ENCODE results near the gene MRPL37.

MRPL37 gene

DNA sequence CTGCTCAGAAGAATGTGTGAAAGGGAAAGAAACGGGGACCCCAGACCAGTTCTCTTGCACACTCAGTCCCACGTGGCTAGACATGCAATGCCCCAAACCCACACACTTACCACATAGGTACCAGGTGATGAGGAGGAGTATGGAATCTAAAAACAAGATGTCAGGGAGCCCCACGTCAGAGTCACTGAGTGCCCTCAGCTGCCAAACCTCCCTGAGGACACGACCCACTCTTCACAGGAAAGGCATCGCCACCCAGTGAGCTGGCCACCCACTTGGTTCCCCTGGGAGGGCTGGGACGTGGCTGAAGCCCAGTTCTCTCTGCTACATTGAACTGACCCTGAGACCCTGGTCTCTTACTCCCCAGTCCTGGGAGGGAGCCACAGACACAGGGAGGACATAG is 41.4 kb downstream of the MRPL37 start:
- DNase-seq: no peak

DNA sequence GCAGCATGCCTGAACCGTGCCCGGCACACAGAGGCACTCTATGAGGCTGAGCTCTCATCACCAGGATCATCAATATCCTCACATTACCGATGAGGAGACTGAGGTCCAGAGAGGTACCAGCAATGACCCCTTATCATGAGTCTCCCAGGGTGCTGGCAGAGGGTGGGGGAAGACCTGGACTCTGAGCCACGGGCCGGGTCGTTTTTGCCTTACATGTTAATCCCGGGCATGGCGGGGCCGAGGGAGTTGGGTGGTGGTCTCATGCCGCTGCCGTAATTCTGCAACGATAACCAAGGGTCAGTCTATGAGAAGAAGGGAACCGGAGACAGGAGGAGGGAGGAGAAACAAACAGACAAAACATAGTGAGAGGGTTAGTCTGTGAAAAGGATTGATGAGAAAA is 43.1 kb downstream of the MRPL37 start:
- DNase-seq: no peak

DNA sequence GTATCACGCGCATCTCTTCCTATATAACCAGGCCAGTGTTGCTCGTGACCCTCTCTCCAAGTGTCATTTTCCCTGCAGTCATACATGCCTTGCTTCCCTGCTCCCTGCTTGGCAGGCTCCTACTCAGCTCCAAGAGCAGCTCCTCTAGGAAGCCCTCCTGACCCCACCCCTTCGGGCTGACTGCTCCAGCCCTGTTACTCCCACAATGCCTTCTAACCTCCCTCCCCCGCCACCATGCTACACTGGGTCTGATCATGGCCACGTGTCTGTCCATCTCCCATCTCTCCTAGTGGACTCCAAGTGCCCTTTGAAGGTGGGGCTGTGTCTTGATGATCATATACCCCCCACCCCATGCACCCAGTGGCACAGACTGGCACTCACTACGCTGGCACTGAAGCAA is 44.7 kb downstream of the MRPL37 start:
- DNase-seq: no peak

DNA sequence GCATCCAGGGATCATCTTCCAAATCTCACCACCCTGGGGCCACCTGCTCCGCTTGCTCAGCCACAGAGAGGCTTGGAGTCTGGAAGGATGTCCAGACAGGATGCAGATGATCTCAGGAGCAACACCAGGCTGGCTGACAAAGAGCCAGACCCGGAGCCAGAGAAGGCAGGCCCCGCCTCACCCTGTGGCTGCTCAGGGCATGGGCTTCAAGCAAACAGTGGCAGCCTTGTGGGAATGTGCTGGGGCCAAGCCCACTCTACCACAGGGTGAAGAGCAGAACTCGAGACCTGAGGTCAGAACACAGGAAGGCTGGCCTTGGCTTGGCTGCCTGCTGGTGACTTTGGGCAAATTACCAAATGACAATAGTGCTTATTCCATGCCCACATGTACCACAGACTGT is 45.5 kb downstream of the MRPL37 start:
- no peak for DNase-seq

DNA sequence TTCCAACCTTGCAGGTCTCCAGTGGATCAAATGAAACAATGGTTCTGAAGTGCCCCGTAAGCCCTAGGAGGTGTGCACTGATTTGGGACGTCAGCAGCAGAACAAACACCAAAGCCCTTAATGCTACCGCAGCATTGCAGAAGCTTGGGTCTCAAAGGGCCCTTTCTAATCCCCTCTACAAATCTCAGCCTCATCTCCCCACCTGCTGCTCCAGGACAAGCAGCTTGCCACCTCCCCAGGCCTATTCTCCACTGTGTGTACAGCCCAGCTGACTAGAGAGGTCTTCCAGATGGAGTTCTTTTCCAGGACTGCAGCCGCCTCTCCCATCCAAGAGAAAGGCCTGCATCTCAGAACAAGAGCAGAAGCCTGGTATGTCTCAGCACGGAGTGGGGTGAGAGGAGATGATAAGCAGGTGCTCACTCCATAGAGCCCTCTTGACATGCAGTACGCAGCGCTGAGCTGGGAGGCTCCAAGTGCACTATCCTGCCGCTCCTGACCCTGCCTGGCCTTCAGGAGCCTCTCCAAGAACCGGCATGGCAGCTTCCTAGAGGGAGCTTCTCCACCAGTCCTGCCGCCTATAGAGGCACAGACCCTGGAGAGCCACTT is 46.3 kb downstream of the MRPL37 start:
- DNase-seq: no peak

DNA sequence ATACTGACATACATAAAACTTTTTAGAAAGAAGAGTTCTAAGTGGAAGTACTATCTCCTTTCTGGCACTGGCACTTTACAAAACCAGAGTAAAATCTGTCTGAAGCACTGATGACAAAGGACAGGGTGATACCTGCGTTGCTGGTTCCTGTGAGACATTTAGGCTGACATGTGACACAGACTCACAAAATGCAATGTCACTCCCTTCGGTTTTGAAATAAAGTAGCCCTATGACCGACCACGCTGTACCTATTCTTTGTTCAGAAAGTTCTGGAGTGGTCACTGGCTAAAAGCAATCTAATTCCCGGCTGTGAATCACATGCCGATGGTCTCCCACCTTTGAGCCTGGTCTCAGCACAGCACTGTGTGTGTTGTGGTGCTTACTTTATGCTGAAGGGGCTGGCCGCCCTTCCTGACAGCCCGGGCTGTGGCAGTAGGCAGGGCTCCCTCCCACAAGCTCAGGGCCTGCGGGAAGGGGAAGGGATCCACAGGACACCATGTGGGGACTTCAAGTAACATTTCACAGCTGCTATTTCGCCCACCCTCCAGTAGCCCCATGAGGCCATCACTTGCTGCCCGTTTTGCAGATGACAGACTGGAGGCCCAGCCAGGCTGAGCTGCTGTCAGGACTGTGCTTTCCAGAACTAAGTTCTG is 48.0 kb downstream of the MRPL37 start:
- DNase-seq: no peak

DNA sequence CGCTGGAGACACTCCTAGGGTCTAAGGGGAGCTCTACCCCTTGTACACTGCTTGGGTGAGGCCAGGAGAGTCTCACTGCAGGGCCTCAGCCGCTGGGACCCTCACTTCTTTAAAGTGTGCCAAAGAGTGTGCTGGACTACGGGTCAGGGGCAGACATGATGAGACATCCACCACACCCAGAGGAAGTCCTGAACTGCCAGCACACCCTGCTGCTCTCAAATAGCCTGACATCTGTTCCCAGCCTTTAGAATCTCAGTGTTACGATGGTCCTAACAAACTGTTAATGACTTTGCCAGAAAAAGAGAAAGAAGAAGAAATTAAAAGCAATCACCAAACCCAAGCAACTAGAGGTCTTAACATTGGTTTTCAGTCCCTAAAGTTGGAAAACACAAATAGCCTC is 49.0 kb downstream of the MRPL37 start:
- no peak for DNase-seq

DNA sequence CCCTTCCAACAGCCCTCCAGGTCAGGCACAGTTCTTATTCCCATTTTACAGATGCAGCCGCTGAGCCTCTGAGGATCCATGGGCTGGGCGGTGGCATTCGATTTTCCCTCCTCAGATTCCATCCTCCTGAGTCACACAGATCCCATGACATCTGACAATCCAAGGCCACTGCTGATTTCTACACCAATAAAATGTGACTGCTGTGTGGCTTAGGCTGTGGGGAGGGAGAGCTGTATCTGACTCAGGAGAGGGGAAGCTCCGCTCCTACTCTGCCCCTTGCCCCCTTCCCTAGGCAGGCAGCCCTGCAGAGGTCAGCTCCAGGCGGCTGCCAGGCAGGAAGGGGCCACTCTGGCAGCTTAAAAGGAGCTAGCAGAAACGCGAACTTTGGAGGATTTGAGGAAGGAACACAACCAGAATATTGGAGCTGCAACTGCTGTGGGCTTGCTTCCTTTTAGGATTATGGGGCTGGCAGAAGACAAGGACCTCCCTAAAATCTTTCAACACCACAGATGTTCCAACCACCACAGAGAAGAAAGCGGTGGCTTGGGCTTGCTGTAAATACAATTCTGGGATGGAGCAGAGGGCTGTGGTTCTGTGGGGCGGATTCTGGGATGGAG is 50.0 kb downstream of the MRPL37 start:
- DNase-seq: no peak

DNA sequence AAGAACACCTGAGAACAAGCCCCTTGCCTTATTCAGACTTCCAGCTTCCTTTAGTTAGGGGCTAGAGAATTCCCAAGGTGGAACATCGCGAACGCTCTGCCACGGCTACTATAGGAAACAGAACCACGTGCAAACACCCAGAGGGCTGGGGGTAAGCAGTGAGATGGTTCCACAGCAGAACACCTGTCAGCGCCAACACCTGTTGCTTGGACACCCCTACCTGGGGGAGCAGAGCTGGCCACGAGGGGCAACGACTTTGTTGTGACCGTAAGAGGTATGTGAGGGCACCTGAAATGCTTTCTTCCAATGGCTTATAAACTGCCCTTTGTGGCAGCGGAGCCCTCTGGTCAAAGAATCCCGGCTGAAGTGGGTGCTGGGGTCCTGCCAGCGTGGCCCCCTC is 50.7 kb downstream of the MRPL37 start:
- DNase-seq: no peak

DNA sequence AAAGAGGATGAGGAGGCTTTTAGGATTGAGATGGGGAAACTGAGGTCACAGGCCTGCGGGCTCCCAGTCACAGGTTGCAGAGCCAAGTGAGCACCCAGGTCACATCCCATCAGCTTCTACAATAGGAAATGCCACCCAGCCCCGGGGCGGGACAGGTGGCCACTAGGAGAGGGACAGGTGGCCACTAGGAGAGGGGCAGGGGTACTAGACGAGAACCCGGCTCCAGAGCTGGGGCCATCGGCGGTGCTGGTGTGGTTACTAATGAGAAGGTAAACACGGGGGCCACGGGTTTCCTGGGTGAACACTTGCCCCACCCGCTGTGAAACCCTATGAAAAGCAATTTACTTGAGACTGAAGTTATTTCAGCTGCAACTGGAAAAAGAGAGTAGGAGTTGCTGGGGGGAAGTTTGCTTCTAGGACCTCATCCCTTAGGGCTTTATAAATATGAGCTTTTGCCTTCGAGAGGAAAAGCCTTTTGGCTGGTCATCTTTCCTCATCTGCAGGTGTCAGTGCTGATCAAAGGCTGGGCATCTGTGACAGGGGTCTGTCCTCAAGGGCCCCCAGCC is 52.5 kb downstream of the MRPL37 start:
- no peak for DNase-seq

DNA sequence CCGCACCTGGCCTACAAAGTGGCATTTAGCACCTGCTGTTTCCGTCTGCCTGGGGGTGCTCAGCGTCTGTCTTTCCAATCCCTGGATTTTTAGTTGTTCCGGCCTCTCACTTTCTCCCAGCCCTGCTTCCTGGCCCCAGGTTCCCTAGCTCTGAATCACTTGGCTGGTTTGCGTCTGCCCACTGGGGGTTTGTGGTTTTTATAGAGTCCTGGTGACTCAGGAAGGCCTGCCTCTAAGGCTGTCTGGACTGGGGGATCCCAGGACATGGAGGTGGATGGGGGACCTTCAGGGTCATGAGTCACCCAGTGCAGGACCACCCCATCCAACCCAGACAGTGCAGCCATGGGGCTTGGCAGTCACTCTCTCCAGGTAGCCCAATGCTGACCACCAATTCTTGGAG is 53.5 kb downstream of the MRPL37 start:
- DNase-seq: no peak

DNA sequence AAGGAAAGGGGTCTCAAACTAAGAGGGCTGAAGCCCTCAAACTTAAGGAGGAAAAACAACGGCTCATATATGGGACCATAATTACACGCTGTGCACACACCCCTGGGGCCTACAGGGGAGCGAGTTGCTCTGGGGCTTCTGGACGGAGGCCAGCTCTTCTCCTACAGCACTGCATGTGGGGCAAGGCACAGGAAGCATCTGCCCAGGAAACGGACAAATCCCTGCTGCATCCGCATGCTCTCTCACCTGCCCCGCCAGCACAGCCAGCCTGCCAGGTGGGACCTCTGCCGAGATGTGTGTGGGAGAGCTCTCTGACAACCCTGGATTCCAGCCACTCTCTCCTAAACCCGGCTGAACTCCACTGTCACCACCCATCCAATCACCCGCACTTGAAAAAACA is 54.1 kb downstream of the MRPL37 start:
- DNase-seq: no peak

DNA sequence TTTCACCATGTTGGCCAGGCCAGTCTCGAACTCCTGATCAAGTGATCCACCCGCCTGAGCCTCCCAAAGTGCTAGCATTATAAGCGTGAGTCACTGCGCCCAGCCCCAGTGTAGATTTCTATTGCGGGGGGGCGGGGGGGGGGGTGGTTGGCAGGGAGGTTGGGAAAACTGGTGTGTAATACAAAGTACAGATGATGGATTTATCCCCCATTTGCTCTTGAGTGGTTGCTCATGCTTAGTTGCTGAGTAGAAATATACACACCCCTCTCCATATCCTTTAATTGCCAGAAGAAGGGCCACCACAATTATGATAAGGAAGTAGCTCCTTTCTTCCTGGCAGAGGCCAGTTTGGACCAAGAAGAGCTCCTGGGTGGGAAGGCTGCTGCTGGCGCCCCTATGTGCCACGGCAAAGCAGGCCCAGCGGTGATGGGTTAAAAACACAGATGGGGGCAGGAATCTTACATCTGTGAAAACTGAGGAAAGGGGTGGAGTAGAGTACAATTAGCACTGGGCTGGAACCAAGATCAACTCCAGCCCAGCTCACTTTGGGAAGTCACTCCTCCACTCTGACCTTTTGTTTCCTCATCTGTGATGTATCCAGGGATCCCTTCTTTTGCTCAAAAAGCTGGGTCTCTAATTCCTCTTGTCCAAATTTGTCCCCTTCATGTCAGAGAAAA is 55.2 kb downstream of the MRPL37 start:
- DNase-seq: no peak

DNA sequence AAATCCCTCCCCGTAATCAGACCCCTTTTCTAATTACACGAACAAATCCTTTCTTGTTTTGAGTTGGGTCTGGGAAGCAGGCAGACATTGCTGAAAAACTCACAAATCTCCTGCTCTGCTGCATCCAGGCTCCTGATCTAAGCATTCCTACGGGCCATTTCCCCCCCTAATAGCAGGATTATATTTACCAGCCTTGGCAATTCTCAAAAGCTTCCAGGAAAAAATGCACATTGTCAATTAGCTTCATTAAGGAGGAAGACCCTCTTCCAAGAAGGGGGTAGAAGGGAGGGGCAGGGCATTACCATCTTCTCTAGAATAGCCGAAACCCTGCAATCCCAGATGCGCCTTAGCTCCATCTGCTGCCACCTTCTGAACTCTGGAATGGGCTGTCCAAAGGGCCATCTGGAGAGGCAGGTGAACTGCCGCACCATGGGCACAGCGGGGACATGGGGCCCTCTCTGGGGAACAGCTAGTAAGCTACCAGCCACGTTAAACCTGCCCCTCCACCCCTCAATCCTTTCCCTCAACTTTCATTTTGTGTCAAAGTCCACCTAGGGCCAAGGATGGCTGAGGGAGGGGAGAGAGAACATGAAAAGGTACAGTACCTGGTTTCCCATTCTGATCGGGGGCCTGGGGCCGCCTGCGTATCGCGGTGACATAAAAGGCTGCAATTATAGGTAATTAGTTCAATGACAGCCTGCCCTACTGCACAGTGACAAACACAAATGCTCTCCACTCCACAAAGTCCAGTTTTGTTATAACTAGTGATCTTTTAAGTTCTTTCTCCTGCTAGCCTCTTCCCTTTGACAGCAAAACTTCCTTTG is 56.8 kb downstream of the MRPL37 start:
- DNase-seq: no peak

DNA sequence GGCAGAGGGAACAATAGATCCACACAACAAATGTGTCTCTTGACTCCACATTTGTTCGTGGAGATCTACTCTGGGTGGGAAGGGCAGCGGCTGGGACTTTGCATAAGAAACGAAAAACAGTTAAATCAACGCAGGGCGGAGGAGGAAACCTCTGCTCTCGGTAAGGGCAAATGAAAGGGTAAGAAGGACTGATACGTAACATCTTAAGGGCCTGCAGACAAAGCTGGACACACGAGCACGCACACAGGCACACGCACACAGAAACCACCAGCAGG is 57.3 kb downstream of the MRPL37 start:
- no peak for DNase-seq

DNA sequence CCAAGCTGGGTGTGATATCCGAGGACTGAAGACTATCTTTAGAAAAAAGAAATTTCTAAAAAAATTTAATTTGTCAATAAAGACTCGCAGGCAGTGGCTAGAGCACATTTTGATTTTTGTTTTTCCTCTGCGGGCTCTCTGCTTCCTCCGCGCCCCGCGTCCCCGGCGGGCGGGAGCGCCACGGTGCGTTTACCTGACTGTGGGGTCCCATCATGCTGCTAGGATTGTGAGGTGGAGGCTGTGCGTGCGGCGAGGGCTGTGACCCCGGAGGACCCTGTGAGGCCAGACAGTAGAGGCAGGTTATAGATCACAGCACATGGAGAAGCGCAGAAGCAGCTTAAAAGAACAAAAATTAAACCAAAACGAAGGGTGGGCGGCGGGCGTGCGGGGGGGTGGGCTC is 57.9 kb downstream of the MRPL37 start:
- DNase-seq: no peak

DNA sequence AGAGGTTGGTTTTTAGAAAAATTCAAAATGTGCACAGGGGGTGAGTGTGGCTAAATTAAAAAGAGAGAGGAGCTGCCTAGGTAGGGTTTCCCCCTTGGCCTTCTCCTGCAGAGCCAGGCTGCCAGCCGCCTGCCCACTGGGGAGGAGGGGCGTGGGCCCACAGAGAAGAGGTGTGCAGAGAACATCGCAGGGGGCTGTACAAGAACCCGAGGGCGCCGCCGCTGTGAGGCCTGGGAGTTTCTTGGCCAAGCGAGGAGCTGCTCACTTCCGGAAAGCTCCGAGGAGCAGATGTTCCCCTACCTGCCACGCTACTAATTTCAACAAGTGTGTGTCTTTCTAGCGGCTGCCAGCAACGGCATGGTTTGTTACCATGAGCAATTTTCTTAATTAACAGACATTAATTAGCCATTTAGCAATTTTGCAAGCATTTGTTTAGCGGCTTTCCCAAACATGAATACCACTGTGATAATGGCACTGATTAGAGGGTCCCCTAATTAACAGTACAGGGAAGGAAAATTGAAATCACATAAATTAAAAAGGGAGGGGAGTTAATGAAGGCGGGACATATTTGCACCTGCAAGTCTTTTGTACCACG is 59.7 kb downstream of the MRPL37 start:
- DNase-seq: no peak

DNA sequence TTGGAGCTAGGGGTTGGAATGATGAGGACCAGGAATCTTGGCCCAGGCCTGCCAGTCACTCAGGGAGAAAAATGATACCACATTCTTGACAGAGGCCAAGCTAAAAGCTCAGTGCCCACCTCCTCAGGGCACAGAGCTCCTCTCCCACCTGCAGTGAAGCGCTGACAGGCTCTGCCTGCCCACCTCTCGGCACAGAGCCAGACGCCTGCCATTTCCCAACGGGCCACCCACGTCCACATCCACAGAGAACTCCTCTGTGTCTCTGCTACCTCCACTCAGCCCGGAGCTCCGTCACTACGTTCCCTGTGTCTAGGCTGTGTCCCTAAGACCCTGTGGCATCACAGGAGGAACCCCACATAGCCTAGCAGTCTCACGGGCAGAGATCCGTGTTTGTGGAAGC is 60.8 kb downstream of the MRPL37 start:
- no peak for DNase-seq

DNA sequence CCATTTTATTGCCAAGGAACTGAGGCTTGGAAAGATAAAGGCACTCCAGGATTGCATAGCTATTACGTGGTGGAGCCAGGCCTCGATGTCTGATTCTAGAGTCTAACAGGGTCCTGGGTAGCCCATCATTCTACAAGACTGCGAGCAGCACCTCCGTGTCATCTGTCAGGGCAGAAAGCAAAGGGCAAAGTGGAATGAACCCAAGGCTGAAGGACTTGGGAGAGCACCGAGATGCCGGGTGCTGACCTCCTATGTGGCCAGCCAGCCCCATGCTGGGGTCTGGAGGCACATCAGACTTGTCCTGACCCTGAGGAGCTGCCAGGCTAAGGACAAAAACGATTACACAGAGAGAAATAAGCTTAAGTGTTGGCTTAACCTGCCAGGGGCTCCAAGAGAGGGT is 62.3 kb downstream of the MRPL37 start:
- DNase-seq: no peak

DNA sequence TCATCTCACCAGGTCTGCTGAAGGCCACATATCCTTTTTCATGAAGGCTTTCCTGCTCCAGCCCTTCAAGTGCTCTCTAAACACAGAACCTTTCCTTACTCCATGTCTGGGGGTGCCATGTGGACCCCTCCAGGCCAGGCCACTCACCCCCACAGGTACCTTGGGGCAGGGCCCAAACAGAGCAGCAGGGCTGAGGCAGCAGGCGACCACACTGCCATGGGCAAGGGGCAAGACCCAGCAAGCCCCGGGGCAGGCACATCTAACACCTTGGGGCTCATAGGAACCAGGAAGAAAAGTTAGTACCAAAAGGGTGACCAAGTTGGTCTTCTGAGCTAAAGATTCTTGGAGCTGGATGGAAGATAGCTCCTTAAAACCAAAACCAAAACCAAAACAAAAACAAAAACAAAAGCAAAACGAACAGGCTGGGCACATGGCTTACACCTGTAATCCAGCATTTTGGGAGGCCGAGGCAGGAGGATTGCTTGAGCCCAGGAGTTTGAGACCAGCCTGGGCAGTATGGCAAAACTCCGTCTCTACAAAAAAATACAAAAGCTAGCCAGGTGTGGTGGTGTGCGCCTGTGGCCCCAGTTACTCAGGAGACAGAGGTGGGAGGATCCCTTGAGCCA is 63.7 kb downstream of the MRPL37 start:
- no peak for DNase-seq

DNA sequence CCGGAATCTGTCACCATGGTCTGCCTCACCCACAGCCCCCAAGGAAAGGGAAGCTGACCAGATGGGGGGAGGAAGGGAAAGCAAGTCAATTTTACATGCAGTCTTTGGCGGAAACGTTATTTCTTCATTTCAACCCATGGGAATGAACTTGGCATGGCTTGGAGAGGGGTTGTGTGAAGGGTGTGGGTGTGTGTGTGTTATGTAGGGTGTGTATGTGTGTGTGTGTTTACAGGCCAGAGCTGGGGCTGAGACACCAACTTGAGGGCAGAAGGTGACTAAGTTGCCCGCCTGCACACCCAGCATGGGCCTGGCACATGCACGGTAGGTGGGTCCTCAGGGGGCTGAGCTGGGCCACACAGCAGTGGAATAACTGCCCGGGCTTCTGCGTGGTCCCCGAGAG is 65.2 kb downstream of the MRPL37 start:
- DNase-seq: no peak

DNA sequence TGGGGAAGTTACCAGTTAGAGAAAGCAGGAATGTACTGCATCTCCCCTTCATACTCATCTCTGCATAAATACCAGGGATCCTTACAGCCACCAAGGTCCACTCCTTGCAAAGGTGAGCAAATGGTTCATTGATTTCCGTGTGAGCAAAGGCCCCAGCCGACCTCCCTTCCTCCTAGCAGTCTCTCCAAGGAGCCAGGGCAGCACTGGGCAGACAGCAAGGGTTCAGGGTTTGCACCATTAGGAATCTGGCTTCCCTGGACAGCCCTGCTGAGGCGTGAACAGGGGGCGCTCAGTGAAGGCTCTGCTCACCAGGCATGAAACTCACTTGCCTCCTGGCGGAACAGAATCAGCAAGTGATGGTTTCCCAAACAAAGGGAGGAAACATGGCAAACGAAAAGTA is 65.7 kb downstream of the MRPL37 start:
- no peak for DNase-seq
